Activated CD8-positive, alpha-beta memory T cell treated with anti-CD3 and anti-CD28 coated beads, Interleukin-2, amount 50 U/mL, for 48 hours (primary cell): ENCODE data around the gene TSPAN5.

Experiments
- DNase-seq: peaks from one replicate; pipeline ENCODE4 v3.0.0-alpha.2; 2020

TSPAN5 gene

GRCh38 chr4:98672583-98673287, 14.3 kb upstream of the TSPAN5 start:
- no peak for DNase-seq

GRCh38 chr4:98671131-98671530, 12.7 kb upstream of the TSPAN5 start:
- no peak for DNase-seq

GRCh38 chr4:98670186-98670585, 11.8 kb upstream of the TSPAN5 start:
- no peak for DNase-seq

GRCh38 chr4:98669577-98669976, 11.2 kb upstream of the TSPAN5 start:
- no peak for DNase-seq

- DNase-seq, result no peak
Observed at GRCh38 chr4:98664959-98665358, 6.5 kb upstream of the TSPAN5 start.

GRCh38 chr4:98663226-98664006, 5.0 kb upstream of the TSPAN5 start:
- peak; percentile 76 for DNase-seq

GRCh38 chr4:98662626-98663225, 4.3 kb upstream of the TSPAN5 start:
- DNase-seq, result peak; percentile 76

GRCh38 chr4:98662055-98662453, 3.6 kb upstream of the TSPAN5 start:
- DNase-seq, result no peak

- DNase-seq, result no peak
Observed at GRCh38 chr4:98661371-98662054, 3.1 kb upstream of the TSPAN5 start.

GRCh38 chr4:98659741-98660462, 1.5 kb upstream of the TSPAN5 start:
- no peak for DNase-seq

GRCh38 chr4:98659106-98659592, 738 bp upstream of the TSPAN5 start:
- DNase-seq, result no peak

- DNase-seq, result peak; percentile 73
Observed at GRCh38 chr4:98657531-98658286, 702 bp downstream of the TSPAN5 start.

GRCh38 chr4:98656886-98657285, 1.5 kb downstream of the TSPAN5 start:
- DNase-seq, result no peak

- DNase-seq, result no peak
Observed at GRCh38 chr4:98656443-98656842, 2.0 kb downstream of the TSPAN5 start.

GRCh38 chr4:98653890-98654867, 4.2 kb downstream of the TSPAN5 start:
- DNase-seq, result no peak

GRCh38 chr4:98652996-98653395, 5.4 kb downstream of the TSPAN5 start:
- DNase-seq, result no peak

- no peak for DNase-seq
Observed at GRCh38 chr4:98648602-98649001, 9.8 kb downstream of the TSPAN5 start.

GRCh38 chr4:98646422-98646821, 12.0 kb downstream of the TSPAN5 start:
- no peak for DNase-seq

GRCh38 chr4:98645527-98645926, 12.9 kb downstream of the TSPAN5 start:
- DNase-seq, result no peak

- no peak for DNase-seq
Observed at GRCh38 chr4:98643755-98644154, 14.7 kb downstream of the TSPAN5 start.
